ENCODE measurements around the gene DENND4A. TPM values are rescaled to one million over a fixed set of nuclear protein-coding genes. Genes with fewer than 3 reads are reported as not detected.
A peak's percentile ranks its signal among the peaks of the same experiment; 100 is the strongest.

Gene DENND4A
- total and polyA plus RNA-seq, 9 of the 15 experiments (the other 6 are each of a cell fraction or from before 2014, with no cell fraction given), result 6.8 to 32.3 (median 19.9) TPM

DNA sequence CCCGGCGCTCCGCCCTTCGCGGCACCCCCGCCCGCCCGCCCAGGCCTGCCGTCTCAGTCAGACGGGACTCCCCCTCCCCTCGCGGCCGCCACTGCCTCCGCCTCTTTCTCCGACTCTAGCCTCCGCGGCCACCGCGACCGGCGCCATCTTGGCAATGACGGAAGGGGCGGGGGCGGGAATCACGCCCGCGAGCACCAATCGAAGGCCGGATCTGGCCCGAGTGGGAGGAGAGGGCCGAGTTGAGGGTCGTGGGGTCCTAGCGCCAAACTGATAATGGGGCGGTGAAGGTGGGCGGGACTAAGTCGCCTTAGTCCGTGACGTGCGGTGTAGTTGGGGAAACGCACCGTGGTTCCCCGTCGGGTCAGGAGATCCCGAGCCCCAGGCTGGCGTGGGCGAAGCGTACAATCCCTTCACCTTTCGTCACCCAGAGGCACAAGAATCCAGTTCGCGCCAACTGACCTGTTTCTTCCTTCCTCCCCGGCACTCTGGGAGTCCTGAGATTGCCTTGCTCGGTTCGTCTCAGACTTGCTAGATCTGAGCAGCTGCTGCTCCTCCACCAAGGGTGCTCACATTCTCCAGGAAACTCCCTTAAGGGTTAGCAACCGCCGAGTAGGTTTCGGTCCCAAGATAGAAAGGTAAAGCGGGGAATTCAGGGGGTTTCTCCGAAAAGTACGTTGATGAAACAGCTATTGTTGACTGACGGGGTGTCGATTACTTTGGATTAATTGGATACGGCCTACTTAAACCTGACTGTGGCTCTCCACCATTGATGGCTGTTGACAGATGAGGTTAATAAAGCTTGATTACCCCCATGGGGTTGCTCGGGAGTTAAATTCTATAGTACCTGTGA lies at the start of gene DENND4A (continued):
- TF ChIP-seq, protein P1, sequence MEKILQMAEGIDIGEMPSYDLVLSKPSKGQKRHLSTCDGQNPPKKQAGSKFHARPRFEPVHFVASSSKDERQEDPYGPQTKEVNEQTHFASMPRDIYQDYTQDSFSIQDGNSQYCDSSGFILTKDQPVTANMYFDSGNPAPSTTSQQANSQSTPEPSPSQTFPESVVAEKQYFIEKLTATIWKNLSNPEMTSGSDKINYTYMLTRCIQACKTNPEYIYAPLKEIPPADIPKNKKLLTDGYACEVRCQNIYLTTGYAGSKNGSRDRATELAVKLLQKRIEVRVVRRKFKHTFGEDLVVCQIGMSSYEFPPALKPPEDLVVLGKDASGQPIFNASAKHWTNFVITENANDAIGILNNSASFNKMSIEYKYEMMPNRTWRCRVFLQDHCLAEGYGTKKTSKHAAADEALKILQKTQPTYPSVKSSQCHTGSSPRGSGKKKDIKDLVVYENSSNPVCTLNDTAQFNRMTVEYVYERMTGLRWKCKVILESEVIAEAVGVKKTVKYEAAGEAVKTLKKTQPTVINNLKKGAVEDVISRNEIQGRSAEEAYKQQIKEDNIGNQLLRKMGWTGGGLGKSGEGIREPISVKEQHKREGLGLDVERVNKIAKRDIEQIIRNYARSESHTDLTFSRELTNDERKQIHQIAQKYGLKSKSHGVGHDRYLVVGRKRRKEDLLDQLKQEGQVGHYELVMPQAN (IDR thresholded peaks at IDR 0.05; ENCODE audit: borderline replicate concordance), result peak; percentile 76
- TF ChIP-seq NEUROD1 (IDR thresholded peaks at IDR 0.05; ENCODE audit: borderline replicate concordance, low read depth, low read length, partially characterized antibody) (peak; percentile 98), ZZZ3 (IDR thresholded peaks at IDR 0.05) (no peak), EP300 (IDR thresholded peaks at IDR 0.05; ENCODE audit: low read length) (no peak), CREB3L1 (IDR thresholded peaks at IDR 0.05; ENCODE audit: borderline replicate concordance, low read depth) (peak; percentile 47; the same call in 1 of the 2 replicates), TRIM24 (IDR thresholded peaks at IDR 0.05) (peak in 1 of 2 experiments; percentile 49; a peak in 2 of 4 replicates), ZBTB17 (CRISPR knock-in tag; IDR thresholded peaks at IDR 0.05) (peak; percentile 76; the same call in 1 of the 2 replicates), E2F6 (IDR thresholded peaks at IDR 0.05; ENCODE audit: borderline replicate concordance in 1 of 2, extremely low read depth in 1 of 2, insufficient read depth in 1 of 2, insufficient read length in 1 of 2, low read depth in 1 of 2, low read length in 1 of 2, poor library complexity in 1 of 2, severe bottlenecking in 1 of 2) (peak; percentile 34 to 61), NRF1 (conservative IDR thresholded peaks at IDR 0.05 in 1 of 2, IDR thresholded peaks at IDR 0.05 in 1 of 2) (peak; percentile 53 to 66), CTCF (IDR thresholded peaks at IDR 0.05 in 2 of 3, conservative IDR thresholded peaks at IDR 0.05 in 1 of 3; ENCODE audit: insufficient read depth in 2 of 3, low read depth in 1 of 3, low read length in 3 of 3) (no peak), RBM14 (IDR thresholded peaks at IDR 0.05; ENCODE audit: borderline replicate concordance, insufficient read depth, low read depth, low read length) (no peak), LCOR (CRISPR knock-in tag; IDR thresholded peaks at IDR 0.05) (no peak), GABPB2 (CRISPR knock-in tag; conservative IDR thresholded peaks at IDR 0.05) (no peak), ZNF175 (CRISPR knock-in tag; IDR thresholded peaks at IDR 0.05; ENCODE audit: low read depth) (no peak), HOMEZ (CRISPR knock-in tag; IDR thresholded peaks at IDR 0.05) (no peak)
- TF ChIP-seq, protein P2, sequence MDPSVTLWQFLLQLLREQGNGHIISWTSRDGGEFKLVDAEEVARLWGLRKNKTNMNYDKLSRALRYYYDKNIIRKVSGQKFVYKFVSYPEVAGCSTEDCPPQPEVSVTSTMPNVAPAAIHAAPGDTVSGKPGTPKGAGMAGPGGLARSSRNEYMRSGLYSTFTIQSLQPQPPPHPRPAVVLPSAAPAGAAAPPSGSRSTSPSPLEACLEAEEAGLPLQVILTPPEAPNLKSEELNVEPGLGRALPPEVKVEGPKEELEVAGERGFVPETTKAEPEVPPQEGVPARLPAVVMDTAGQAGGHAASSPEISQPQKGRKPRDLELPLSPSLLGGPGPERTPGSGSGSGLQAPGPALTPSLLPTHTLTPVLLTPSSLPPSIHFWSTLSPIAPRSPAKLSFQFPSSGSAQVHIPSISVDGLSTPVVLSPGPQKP (CRISPR knock-in tag; IDR thresholded peaks at IDR 0.05), result no peak
